SK-N-MC (cell line): ENCODE measurements around the gene ANKRD40CL.

ENCODE experiments used
- EZH2 ChIP-seq: fragments of 200-600 bp; sonication (generic); IDR thresholded peaks from one replicate; pipeline ENCODE4 v1.6.1; 2017; ENCODE audit warnings: antibody characterized with exemption
- FOXP2 ChIP-seq: optimal IDR thresholded peaks from 2 replicates; pipeline ENCODE3; 2011; ENCODE audit warnings: mild to moderate bottlenecking, moderate library complexity; ENCODE audit not compliant: insufficient read depth; ENCODE audit errors: extremely low read length, control extremely low read depth
- POLR2AphosphoS5 ChIP-seq: IDR thresholded peaks from 2 replicates; pipeline ENCODE4 v1.6.1; 2012; ENCODE audit warnings: mild to moderate bottlenecking, low read depth, low read length, borderline replicate concordance

- no peak for TF ChIP-seq EZH2
- no peak for TF ChIP-seq POLR2AphosphoS5
- no peak for TF ChIP-seq FOXP2
Observed at GRCh38 chr17:50808413-50808812, 41.1 kb upstream of the ANKRD40CL start.
